Right lung (tissue), 5 donors: ENCODE results near the gene KIAA1586. TPM values are rescaled to one million over a fixed set of nuclear protein-coding genes. Genes with fewer than 3 reads are reported as not detected.
"Not testable (repeated sequence)": the region's sequence is repeated elsewhere in the genome, so short reads cannot be mapped to it uniquely, and the experiment has no call there.

Source experiments
- DNase-seq, 2 donors: peaks; one replicate each; pipeline ENCODE4 v3.0.0-alpha.2; 2013
- polyA plus RNA-seq, 5 donors: library from polyadenylated mRNA; unstranded; fragments of 120-200 nt; gene quantifications; one replicate each; pipeline versions ENCODE4 v1.2.1 to v1.2.3, GENCODE V29; 2013; ENCODE audit warnings: inconsistent platforms in 1 of 5, low replicate concordance in 1 of 5; ENCODE audit not compliant: insufficient read length in 5 of 5, insufficient read depth in 1 of 5

KIAA1586 gene
- polyA plus RNA-seq, 5 donors: 18.4 to 30.8 (median 24.9) TPM

DNA sequence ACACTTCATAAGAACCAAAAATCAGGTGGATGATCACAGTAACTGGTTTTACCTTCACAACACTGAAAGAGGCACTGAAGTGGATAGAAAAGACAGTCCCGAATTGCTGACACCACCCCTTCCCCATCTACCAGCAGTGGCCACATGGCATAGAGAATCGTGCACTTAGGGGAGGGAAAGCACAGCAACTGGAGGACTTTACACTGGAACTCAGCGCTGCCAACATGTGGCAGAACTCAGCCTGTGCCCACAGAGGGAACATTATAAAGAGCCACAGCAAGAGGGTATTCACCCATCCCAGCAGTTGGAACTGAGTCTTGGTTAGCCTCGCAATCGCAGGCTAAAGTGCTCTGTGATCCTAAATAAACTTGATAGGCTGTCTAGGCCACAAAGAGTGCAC, 6.5 kb upstream of the KIAA1586 start:
- no peak for DNase-seq

DNA sequence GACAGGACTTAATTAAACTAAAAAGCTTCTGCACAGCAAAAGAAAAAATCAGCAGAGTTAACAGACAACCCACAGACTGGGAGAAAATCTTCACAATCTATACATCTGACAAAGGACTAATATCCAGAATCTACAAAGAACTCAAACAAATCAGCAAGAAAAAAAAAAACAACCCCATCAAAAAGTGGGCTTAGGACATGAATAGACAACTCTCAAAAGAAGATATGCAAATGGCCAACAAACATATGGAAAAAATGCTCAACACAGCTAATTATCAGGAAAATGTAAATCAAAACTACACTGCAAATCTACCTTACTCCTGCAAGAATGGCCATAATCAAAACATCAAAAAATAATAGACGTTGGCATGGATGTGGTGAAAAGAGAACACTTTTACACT, 2.4 kb upstream of the KIAA1586 start:
- DNase-seq: not testable (repeated sequence)

DNA sequence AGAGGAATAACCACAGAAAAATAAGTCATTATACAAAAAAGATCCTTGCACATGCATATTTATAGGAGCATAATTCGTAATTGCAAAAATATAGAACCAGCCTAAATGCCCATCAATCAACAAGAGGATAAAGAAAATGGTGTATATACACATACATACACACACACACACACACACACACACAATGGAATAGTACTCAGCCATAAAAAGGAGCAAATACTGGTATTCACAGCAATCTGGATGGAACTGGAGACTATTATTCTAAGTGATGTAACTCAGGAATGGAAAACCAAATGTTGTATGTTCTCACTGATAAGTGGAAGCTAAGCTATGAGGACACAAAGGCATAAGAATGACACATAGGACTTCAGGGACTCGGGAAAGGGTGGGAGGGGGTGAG, 1.9 kb upstream of the KIAA1586 start:
- no peak for DNase-seq

DNA sequence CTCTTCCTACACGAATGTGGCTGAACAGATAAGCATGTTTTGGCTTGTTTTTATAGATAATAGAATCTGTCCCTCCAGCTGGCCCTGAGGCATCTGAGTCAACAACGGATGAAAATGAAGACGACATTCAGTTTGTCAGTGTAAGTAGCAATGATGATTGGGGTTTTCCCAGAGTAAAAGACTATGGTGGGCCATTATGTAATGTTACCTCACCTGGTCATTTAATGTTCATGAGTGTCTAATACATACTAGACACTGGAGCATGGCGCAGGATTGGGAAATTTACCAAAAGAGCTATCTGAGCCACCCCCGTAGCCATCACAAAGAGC, 728 bp downstream of the KIAA1586 start:
- not testable (repeated sequence) for DNase-seq

DNA sequence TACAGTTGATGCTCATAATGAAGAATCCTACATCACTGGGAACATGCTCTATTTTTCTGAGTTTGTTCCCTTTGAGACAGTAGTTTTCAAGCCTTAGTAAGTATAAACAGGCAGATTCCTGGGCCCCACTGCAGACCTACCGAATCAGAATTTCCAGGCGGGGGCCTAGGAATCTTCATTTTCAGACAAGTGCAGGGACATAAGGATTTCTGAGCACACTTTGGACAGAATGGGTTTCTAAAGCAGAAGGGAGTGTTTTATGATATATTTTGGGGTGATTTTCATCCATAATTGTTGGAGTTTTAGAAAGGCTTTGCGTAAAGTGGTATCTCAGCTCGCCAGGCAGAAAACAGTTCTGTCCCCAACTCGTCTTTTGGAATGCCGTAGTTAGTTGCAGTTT, 1.4 kb downstream of the KIAA1586 start:
- not testable (repeated sequence) for DNase-seq

DNA sequence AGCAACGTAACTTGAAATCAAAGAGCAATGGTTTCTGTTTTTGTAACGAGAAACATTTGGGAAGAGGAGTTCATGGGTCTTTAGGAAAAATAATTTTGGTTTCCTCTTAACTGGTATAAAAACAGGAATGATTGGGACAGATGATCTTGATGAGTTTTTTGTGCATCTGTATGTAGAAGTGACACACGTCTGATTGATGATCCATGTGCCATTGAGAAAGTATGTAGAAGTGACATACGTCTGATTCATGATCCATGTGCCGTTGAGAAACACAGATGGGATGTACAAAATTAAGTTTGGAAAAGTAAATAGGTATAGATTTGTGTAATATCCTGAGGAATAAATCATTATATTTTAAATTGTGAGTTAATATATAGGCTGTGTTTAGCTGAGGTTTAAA, 2.1 kb downstream of the KIAA1586 start:
- DNase-seq: no peak

DNA sequence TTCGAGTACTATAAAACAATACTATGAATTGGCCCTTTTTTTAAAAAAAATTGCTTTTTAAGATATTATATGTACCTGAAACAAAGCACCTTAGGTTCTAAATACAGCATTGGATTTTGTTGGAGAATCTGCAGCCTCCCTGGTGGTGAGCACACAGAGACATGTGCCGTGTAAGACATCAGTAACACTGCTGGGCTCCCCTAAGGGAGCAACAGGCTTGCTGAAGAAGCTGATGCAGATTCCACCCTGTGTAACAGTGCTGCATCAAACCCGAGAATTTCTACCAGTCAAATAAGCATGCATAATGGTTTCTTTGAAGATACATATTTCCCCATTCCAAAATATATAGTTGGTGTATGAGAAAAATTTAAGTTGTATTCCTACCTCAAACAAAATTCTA, 17.4 kb downstream of the KIAA1586 start:
- no peak for DNase-seq

DNA sequence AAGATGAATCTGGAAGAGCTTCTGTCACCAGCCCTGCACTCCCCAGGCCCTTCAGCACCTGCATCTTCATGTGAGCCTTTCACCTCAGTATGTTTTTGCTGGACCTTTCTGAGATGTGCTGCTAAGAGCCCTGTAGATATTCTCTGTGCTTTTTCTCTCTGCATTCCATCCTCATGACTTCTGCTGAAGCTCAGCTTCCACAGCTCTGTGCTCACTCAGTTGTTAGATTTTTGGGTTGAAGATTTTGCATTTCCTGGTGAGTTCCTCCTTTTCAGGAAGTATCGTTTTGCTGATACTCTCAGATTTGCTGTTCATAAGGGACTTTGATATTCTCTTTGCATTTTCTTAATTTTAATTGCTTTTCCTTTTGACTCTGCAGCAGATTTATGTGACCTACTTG, 18.3 kb downstream of the KIAA1586 start:
- DNase-seq: no peak

DNA sequence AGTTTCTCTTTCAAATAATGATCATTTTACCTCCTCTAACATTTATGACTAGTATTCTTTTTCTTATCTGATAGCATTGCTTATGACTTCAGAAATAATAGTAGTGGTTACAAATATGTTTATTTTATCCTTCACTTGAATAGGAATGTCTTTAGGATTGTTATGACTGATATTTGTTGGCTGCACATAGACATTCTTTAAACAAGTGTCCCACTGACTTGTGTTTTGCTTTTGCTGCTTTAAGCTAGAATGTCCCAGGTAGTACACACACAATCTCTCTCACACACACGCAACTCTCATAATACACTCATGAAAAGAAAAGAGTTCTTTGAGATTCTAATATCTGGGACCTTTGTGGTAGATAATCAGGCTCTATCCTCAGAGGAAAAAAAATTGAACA, 21.6 kb downstream of the KIAA1586 start:
- DNase-seq: no peak

DNA sequence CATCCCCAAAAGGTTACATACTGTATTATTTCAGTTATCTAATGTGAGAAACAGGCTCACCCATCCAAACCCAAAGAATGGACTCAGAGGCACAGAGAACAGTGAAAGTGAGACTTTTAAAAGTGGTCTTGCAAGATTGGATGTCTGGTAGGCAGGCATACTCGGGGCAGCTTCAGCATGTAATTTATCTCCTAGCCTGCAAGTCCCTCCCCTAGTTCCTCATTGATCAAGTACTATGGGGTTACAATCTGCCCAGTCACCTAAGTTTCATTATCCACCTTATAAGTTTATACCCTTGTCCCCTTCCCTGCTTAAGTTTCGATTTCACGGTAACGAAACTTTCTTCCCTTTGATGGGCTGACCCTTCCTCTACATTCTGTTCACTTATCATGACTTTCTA, 22.7 kb downstream of the KIAA1586 start:
- no peak for DNase-seq

DNA sequence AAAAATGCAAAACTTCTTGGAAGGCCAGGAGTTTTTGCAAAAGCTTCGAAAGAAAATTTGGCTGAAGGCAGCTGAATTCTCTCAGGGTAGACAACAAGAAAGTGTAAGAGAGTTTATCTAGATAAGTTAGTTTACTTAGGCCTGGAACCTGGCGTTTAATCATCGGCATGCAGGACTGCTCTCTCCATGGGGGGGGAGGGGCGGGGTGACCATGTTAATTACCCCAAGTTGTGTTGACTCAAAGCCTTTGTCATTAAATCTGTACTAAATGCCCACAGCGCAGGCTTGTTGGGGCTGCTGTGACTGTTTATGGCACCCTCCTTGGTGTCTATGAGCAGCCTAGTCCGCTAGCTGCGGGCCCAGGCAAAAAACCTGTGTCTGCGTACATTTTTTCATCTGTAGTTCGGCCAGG, 23.4 kb downstream of the KIAA1586 start:
- DNase-seq: no peak

DNA sequence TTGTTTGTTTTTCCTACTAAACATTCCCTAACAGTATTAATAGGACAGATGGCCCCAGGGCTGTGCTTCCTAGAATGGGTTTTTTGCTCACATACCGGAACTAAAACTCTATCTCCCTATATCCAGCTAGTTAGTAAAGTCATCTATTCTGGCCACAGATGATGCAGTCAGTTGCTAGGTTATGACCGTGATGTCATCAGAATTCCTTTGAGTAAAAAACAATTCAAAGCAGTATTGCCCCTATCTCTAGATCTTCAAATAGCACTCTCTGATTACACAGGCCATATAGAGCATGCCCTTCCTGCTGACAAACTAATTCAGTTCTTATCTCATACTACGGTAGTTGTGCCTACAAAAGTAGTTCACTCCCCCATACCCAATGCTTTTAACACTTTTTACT, 25.6 kb downstream of the KIAA1586 start:
- DNase-seq: no peak

DNA sequence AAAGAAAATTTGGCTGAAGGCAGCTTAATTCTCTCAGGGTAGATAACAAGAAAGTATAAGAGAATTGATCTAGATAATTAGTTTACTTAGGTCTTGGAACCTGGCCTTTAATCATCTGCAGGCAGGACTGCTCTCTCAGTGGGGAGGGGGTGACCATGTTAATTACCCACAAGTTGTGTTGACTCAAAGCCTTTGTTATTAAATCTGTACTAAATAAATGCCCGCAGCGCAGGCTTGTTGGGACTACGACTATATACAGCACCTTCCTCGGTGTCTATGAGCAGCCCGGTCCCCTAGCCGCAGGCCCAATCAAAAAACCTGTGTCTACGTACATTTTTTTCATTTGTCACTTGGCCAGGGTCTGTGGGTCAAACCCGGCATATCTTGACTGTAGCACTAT, 27.9 kb downstream of the KIAA1586 start:
- DNase-seq: no peak

DNA sequence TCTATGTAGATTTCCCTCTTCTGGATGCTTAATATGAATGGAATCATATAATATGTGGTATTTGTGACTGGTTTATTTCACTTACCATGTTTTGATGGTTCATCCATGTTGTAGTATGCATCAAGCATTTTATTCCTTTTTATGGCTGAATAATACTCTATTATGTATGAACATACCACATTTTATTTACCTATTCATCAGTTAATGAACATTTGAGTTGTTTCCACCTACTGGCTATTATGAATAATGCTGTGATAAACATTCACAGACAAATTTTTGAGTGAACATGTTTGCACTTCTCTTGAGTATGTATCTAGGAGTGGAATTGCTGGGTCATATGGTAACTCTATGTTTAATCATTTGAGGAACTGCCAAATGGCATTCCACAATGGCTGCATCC, 28.6 kb downstream of the KIAA1586 start:
- DNase-seq: no peak

DNA sequence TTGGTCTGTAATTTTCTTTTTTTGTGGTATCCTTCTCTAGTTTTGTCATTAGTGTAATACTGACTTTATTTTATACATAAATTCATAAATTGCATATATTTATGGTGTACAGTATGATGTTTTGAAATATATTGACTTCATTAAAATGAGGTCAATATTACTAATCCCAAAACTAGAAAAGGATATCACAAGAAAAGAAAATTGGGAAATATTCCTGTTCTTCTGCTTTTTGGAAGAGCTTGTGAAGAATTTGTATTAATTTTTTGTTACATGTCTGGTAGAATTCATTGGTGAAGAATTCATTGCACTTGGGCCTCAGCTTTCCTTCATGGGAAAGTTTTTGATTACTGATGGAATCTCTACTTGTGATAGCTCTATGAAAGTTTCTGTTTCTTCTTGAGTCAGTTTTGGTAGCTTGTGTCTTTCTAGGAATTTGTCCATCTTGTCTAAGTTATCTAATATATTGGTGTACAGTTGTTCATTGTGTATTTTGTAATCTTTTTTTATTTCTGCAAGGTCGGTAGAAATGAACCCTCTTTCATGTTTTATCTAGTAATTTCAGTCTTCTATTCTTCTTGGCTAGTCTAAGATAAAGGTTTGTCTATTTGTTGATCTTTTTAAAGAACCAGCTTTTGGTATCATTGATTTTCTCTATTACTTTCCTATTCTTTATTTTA, 32.2 kb downstream of the KIAA1586 start:
- DNase-seq: no peak

DNA sequence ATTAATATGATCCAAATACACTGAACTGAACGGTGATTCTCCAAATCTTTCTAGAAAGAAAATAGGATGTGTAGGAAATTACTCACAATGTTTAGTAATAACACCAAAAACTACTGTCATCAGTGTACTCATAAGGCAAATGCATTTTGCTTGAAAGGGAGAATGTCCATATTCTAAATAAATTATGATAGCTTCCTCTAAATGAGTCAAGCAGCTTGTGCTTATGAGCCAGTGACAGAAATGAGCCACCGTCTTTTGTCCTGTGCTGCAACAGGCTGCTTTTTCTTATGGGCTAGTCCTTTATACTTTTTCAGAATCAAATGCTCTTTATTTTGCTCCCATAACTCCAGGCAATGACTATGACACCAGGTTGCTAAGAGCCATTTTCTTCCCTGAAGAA, 39.0 kb downstream of the KIAA1586 start:
- no peak for DNase-seq

DNA sequence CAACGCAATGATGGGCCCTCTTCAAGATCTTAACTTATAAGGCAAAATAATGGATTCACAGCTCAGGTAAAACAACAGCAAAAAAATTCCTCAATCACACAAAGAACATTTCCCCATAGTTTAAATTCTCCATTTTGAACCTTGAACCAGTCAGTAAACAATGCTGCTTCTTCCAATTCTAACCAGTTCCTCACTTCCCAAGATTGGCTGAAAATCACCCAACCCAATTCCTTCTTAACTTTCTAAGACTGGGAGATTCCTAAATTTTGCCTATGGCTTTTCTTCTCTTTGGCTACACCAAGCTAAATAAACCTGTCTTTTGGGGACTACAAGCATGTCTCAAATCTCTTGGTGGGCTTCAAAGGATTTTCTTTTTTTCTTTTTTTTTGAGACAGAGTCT, 40.4 kb downstream of the KIAA1586 start:
- no peak for DNase-seq

DNA sequence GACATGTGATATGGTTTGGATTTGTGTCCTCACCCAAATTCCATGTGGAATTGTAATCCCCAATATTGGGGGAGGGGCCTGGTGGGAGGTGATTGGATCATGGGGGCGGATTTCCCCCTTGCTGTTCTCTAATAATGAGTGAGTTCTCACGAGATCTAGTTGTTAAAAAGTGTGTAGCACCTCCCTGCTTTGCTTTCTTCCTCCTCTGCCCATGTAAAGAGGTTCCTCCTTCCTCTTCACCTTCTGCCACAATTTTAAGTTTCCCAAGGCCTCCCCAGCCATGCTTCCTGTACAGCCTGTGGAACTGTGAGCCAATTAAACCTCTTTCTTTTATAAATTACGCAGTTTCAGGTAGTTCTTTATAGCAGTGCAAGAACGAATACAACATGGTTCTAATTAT, 41.4 kb downstream of the KIAA1586 start:
- no peak for DNase-seq

DNA sequence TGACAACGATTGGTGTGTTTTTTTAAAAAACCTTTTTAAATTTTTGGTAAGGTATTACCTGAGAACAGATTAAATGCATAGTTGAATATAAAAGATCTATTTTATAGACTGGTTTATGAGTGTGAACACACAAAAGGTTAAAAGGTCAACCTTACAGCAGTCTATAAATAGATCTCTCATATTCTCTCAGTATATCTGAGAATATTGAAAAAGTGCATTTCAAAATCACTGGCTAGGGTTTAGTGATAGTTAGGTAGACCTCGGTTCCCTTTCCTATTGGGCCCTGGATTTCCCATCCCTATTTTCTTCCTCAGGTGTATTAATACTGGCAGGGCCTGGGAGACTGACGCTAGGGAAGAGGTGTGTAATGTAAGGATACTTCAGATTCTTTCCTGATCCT, 42.8 kb downstream of the KIAA1586 start:
- DNase-seq: no peak

DNA sequence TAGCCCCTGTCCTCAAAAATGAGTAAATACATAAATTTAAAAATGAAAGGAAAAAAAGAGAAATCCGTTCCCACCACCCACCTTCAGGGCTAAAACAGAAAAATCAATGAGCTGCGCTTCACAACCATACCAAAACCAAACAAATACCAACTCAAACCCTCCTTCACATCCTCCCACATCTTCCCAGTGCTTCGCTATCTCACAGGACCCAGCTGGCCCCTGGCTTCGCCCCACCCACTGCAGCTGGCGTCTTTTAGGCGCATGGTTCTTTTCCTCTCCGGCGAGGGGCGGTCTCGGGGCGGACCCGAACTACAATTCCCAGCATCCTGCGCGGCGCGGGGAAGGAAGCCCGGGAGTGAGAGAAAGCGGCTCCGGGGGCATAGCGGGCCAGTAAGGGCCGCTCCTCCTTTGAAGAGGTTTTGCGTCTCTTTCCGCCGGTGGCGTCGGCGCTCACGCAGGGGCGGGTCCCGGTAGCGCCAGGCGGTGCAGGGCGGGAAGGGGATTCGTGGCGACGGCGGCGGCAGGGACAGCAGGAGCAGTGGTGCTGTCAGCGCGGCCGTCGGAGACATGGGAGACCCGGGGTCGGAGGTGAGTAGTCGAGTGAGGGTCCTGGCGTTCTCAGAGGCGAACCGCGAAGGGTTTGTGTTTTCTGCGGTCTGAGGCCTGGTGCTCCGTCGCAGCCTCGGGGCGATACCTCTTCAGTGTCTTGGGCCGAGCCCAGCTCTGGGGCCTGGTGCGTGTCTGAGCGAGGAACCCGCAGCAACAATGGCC, 43.4 kb downstream of the KIAA1586 start, which contains the start of gene ZNF451:
TSS of gene ZNF451 (plus strand) at position 502 of the 771 bp plus-strand sequence. CDS start at position 568, 66 bp downstream.
- peak; percentile 96 to 97 for DNase-seq

DNA sequence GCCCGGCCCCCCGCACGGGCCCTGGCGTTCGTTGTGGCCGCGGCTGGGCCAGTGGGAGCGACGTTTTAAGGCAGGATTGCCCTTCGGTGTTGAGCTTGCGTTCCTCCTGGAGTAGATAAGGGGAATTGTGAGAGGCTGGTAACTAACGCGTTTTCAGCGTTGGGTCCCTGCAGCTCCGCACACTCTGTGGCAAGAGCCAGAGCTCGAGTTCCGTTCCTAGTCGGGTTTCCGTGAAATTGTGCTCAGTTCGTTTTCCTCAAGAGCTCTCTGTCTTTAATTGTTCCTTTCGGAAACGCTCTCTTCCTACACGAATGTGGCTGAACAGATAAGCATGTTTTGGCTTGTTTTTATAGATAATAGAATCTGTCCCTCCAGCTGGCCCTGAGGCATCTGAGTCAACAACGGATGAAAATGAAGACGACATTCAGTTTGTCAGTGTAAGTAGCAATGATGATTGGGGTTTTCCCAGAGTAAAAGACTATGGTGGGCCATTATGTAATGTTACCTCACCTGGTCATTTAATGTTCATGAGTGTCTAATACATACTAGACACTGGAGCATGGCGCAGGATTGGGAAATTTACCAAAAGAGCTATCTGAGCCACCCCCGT, 44.1 kb downstream of the KIAA1586 start:
- DNase-seq: not testable (repeated sequence)

DNA sequence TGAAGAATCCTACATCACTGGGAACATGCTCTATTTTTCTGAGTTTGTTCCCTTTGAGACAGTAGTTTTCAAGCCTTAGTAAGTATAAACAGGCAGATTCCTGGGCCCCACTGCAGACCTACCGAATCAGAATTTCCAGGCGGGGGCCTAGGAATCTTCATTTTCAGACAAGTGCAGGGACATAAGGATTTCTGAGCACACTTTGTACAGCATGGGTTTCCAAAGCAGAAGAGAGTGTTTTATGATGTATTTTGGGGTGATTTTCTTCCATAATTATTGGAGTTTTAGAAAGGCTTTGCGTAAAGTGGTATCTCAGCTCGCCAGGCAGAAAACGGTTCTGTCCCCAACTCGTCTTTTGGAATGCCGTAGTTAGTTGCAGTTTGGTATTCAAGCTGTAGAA, 44.9 kb downstream of the KIAA1586 start:
- not testable (repeated sequence) for DNase-seq

DNA sequence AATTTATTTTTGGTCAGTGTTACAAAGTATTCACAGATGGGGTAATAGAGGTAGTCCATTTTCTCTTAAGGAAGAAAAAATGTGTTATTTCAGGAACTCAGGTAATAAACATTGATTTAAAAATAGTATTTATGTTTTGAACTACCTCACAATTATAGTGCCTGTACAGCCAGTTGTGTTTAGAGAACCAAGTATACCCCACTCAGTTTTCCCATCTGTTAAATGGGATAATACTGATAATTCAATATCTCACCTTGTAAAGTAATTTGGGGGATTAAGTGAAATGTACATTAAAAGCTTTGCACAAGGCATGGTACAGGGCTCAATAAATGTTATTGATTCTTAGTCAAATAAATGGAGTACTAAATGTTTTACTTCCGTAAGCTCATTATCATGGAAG, 48.2 kb downstream of the KIAA1586 start:
- DNase-seq: no peak
